H1 (cell line): ENCODE data around the gene SCN11A. TPM values are rescaled to one million over a fixed set of nuclear protein-coding genes. Genes with fewer than 3 reads are reported as not detected.

ENCODE experiments used
- CTCF ChIA-PET: fragments of 300-600 bp; sonication (Branson Sonifier 250); formaldehyde crosslinking; loops from one replicate; lab custom pipeline; 2021; ENCODE audit not compliant: partially characterized antibody; lab: Charles Lee
- POLR2A ChIA-PET: fragments of 300-600 bp; sonication (Branson Sonifier 250); formaldehyde crosslinking; loops from one replicate; lab custom pipeline; 2021; ENCODE audit warnings: inconsistent platforms; ENCODE audit not compliant: partially characterized antibody; lab: Charles Lee
- DNase-seq, 2 experiments: peaks; one replicate each; pipeline versions ENCODE4 v3.0.0 to v3.0.0-alpha.2; 2010 to 2022; ENCODE audit warnings: low spot score in 2 of 2, low read depth in 1 of 2, mixed read lengths in 1 of 2
- FAIRE-seq: peaks from 2 replicates; lab custom pipeline; 2011; peaks lifted over from hg19 to GRCh38; lab: Jason Lieb, UNC
- H2AFZ ChIP-seq: 2 replicates; pipeline ENCODE4 v1.8.1; 2012; ENCODE audit warnings: low read length, inconsistent platforms
- H2AK5ac ChIP-seq: 2 replicates; pipeline ENCODE4 v1.6.1; 2013; ENCODE audit warnings: low read depth, low read length
- H2BK120ac ChIP-seq: replicated peaks from 2 replicates; pipeline ENCODE3; 2013; ENCODE audit warnings: low read depth, low read length, inconsistent platforms
- H2BK12ac ChIP-seq: 2 replicates; pipeline ENCODE4 v1.6.1; 2013; ENCODE audit warnings: low read depth, low read length
- H2BK15ac ChIP-seq: 2 replicates; pipeline ENCODE4 v1.6.1; 2013; ENCODE audit warnings: low read length
- H2BK20ac ChIP-seq: 2 replicates; pipeline ENCODE4 v1.6.1; 2013; ENCODE audit warnings: low read length
- H2BK5ac ChIP-seq: 2 replicates; pipeline ENCODE4 v1.6.1; 2013; ENCODE audit warnings: low read depth, low read length
- H3K14ac ChIP-seq: 2 replicates; pipeline ENCODE4 v1.6.1; 2013; ENCODE audit warnings: inconsistent platforms; ENCODE audit not compliant: insufficient read length
- H3K18ac ChIP-seq: 2 replicates; pipeline ENCODE4 v1.6.1; 2013; ENCODE audit warnings: low read length; ENCODE audit errors: extremely low read depth
- H3K23ac ChIP-seq: 2 replicates; pipeline ENCODE4 v1.6.1; 2013; ENCODE audit warnings: inconsistent platforms; ENCODE audit not compliant: insufficient read length
- H3K23me2 ChIP-seq: 2 replicates; pipeline ENCODE4 v1.6.1; 2013; ENCODE audit warnings: low read depth, low read length
- H3K27ac ChIP-seq: 2 replicates; pipeline ENCODE4 v1.6.1; 2011; ENCODE audit warnings: low read depth, low read length, inconsistent platforms
- H3K27me3 ChIP-seq, 4 experiments: replicated peaks in 1 of 4; 1 replicate in 1 of 4; 2 replicates in 3 of 4; pipeline versions ENCODE4 v1.6.1 to v1.8.1; 2011 to 2013; ENCODE audit warnings: low read length in 3 of 4, mild to moderate bottlenecking in 3 of 4, inconsistent platforms in 2 of 4, mixed read lengths in 2 of 4, moderate library complexity in 1 of 4; ENCODE audit not compliant: control insufficient read depth in 3 of 4, insufficient read depth in 3 of 4; ENCODE audit errors: extremely low read depth in 1 of 4
- H3K36me3 ChIP-seq, 4 experiments: 2 replicates each; pipeline versions ENCODE4 v1.6.1 to v1.8.1; 2011 to 2013; ENCODE audit warnings: mild to moderate bottlenecking in 4 of 4, low read length in 3 of 4, moderate library complexity in 2 of 4, control low read depth in 1 of 4, inconsistent platforms in 1 of 4; ENCODE audit not compliant: insufficient read depth in 4 of 4, control insufficient read depth in 2 of 4
- H3K4ac ChIP-seq: replicated peaks from 2 replicates; pipeline ENCODE3; 2013; ENCODE audit warnings: low read length, low read depth, mixed read lengths, inconsistent platforms; ENCODE audit not compliant: insufficient read length
- H3K4me1 ChIP-seq, 4 experiments: replicated peaks in 1 of 4; 1 replicate in 1 of 4; 2 replicates in 3 of 4; pipeline versions ENCODE4 v1.6.1 to v1.8.1; 2011 to 2013; ENCODE audit warnings: low read length in 3 of 4, inconsistent platforms in 2 of 4, mixed read lengths in 1 of 4; ENCODE audit not compliant: insufficient read depth in 4 of 4, control insufficient read depth in 3 of 4
- H3K4me2 ChIP-seq, 2 experiments: 2 replicates each; pipeline versions ENCODE4 v1.6.1 to v1.8.1; 2011 to 2013; ENCODE audit warnings: low read depth in 2 of 2, low read length in 2 of 2, control low read depth in 1 of 2, inconsistent platforms in 1 of 2, mild to moderate bottlenecking in 1 of 2; ENCODE audit not compliant: insufficient read depth in 1 of 2
- H3K4me3 ChIP-seq, 4 experiments: fragments of 200-600, 300-600 bp in 1 of 4; sonication (generic), shearing (Covaris generic), sonication (Bioruptor Twin) in 1 of 4; 2 replicates each; pipeline versions ENCODE4 v1.5.1 to v1.8.1; 2011 to 2016; ENCODE audit warnings: low read length in 4 of 4, low read depth in 3 of 4, control low read depth in 2 of 4, inconsistent platforms in 2 of 4, mild to moderate bottlenecking in 2 of 4, mixed read lengths in 1 of 4, moderate library complexity in 1 of 4; ENCODE audit not compliant: insufficient read depth in 2 of 4; ENCODE audit errors: extremely low read depth in 1 of 4
- H3K56ac ChIP-seq: replicated peaks from 2 replicates; pipeline ENCODE3; 2013; ENCODE audit warnings: low read depth, mild to moderate bottlenecking, mixed read lengths, low read length, inconsistent platforms; ENCODE audit not compliant: insufficient read length
- H3K79me1 ChIP-seq: 2 replicates; pipeline ENCODE4 v1.6.1; 2013; ENCODE audit warnings: low read depth, low read length, control low read depth
- H3K79me2 ChIP-seq, 2 experiments: 2 replicates each; pipeline versions ENCODE4 v1.6.1 to v1.8.1; 2012 to 2013; ENCODE audit warnings: low read length in 2 of 2, mild to moderate bottlenecking in 2 of 2, inconsistent platforms in 1 of 2; ENCODE audit not compliant: insufficient read depth in 2 of 2, control insufficient read depth in 1 of 2
- H3K9ac ChIP-seq, 4 experiments: replicated peaks in 1 of 4; 1 replicate in 1 of 4; 2 replicates in 3 of 4; pipeline versions ENCODE4 v1.6.1 to v1.8.1; 2011 to 2013; ENCODE audit warnings: low read depth in 3 of 4, low read length in 3 of 4, control low read depth in 2 of 4, mild to moderate bottlenecking in 2 of 4, moderate library complexity in 2 of 4, inconsistent platforms in 1 of 4; ENCODE audit errors: extremely low read depth in 1 of 4
- H3K9me3 ChIP-seq, 2 experiments: 2 replicates each; pipeline versions ENCODE4 v1.6.1 to v1.8.1; 2012 to 2013; ENCODE audit warnings: mild to moderate bottlenecking in 2 of 2, moderate library complexity in 2 of 2, control low read depth in 1 of 2, inconsistent platforms in 1 of 2, low read depth in 1 of 2, low read length in 1 of 2, mixed read lengths in 1 of 2; ENCODE audit not compliant: insufficient read depth in 2 of 2
- H4K20me1 ChIP-seq, 2 experiments: replicated peaks in 1 of 2; 2 replicates each; pipeline versions ENCODE3 to v1.8.1; 2011 to 2013; ENCODE audit warnings: inconsistent platforms in 2 of 2, low read length in 2 of 2, mild to moderate bottlenecking in 1 of 2; ENCODE audit not compliant: insufficient read depth in 2 of 2, control insufficient read depth in 1 of 2
- H4K5ac ChIP-seq: 2 replicates; pipeline ENCODE4 v1.6.1; 2013; ENCODE audit warnings: low read length, low read depth, mixed read lengths, inconsistent platforms; ENCODE audit not compliant: insufficient read length
- H4K8ac ChIP-seq: 2 replicates; pipeline ENCODE4 v1.8.0; 2013; ENCODE audit warnings: mild to moderate bottlenecking, moderate library complexity, low read length, inconsistent platforms; ENCODE audit not compliant: insufficient read depth; ENCODE audit errors: extremely low read depth
- H4K91ac ChIP-seq: replicated peaks from 2 replicates; pipeline ENCODE3; 2013; ENCODE audit warnings: low read length, mixed read lengths, inconsistent platforms; ENCODE audit not compliant: insufficient read length
- BACH1 ChIP-seq: IDR thresholded peaks from 2 replicates; pipeline ENCODE4 v1.6.1; 2012; ENCODE audit warnings: low read length, improper control_type of control experiment
- BCL11A ChIP-seq, 2 experiments: IDR thresholded peaks; one replicate each; pipeline ENCODE4 v1.6.1; 2011; ENCODE audit warnings: low read depth in 2 of 2, low read length in 2 of 2, mild to moderate bottlenecking in 2 of 2
- CEBPB ChIP-seq: IDR thresholded peaks from 2 replicates; pipeline ENCODE4 v1.6.1; 2012; ENCODE audit warnings: low read depth, low read length
- CHD1 ChIP-seq: IDR thresholded peaks from 2 replicates; pipeline ENCODE4 v1.6.1; 2012; ENCODE audit warnings: low read depth, low read length, improper control_type of control experiment
- CREB1 ChIP-seq: IDR thresholded peaks from 2 replicates; pipeline ENCODE4 v1.6.1; 2012; ENCODE audit warnings: inconsistent platforms
- HDAC2 ChIP-seq, 2 experiments: fragments of 300-600 bp in 1 of 2; sonication (generic) in 1 of 2; IDR thresholded peaks; 2 replicates each; pipeline ENCODE4 v1.6.1; 2011 to 2012; ENCODE audit warnings: low read depth in 2 of 2, low read length in 2 of 2, mild to moderate bottlenecking in 2 of 2, moderate library complexity in 2 of 2, borderline replicate concordance in 1 of 2, inconsistent platforms in 1 of 2
- HDAC6 ChIP-seq: IDR thresholded peaks from one replicate; pipeline ENCODE4 v1.7.1; 2012; ENCODE audit warnings: low read depth, mild to moderate bottlenecking, inconsistent platforms, low read length, moderate library complexity
- KDM5A ChIP-seq: fragments of 200-600 bp; IDR thresholded peaks from 2 replicates; pipeline ENCODE4 v1.7.1; 2012; ENCODE audit warnings: mild to moderate bottlenecking, low read length, inconsistent platforms, mixed read lengths
- MAFK ChIP-seq: IDR thresholded peaks from 2 replicates; pipeline ENCODE4 v1.6.1; 2012; ENCODE audit warnings: low read depth, mild to moderate bottlenecking, improper control_type of control experiment, low read length
- NRF1 ChIP-seq: IDR thresholded peaks from 2 replicates; pipeline ENCODE4 v1.6.1; 2011; ENCODE audit warnings: mild to moderate bottlenecking, low read depth, low read length, improper control_type of control experiment
- POLR2A ChIP-seq, 2 experiments: IDR thresholded peaks; 1 replicate in 1 of 2; 2 replicates in 1 of 2; pipeline ENCODE4 v1.6.1; 2011; ENCODE audit warnings: low read depth in 2 of 2, low read length in 2 of 2, mild to moderate bottlenecking in 2 of 2; ENCODE audit errors: control extremely low read depth in 1 of 2
- SP4 ChIP-seq: IDR thresholded peaks from 2 replicates; pipeline ENCODE4 v1.6.1; 2012; ENCODE audit warnings: low read length, inconsistent platforms
- SUZ12 ChIP-seq: fragments of 200-600 bp; sonication (generic); IDR thresholded peaks from 2 replicates; pipeline ENCODE4 v1.6.1; 2012; ENCODE audit warnings: mild to moderate bottlenecking, inconsistent platforms, low read length, moderate library complexity, mixed read lengths
- TAF7 ChIP-seq: optimal IDR thresholded peaks from 2 replicates; pipeline ENCODE3; 2011; ENCODE audit warnings: low read depth, mild to moderate bottlenecking, inconsistent platforms, low read length, moderate library complexity, borderline replicate concordance
- USF2 ChIP-seq: IDR thresholded peaks from 2 replicates; pipeline ENCODE4 v1.6.1; 2011; ENCODE audit warnings: low read length, improper control_type of control experiment
- WGBS, 2 experiments: shearing (Covaris generic) in 1 of 2; methylation state at CpG; one replicate each; pipeline versions ENCODE4 v1.1.6 to v1.1.7; 2013 to 2015; ENCODE audit warnings: low lambda C conversion rate in 2 of 2, mixed read lengths in 2 of 2, inconsistent platforms in 1 of 2, low coverage in 1 of 2, missing lambda C conversion rate in 1 of 2; ENCODE audit not compliant: insufficient replicate concordance in 2 of 2, insufficient coverage in 1 of 2, insufficient read length in 1 of 2; ENCODE audit errors: extremely low coverage in 1 of 2, missing lambda C conversion rate in 1 of 2; 5-methylcytosine and 5-hydroxymethylcytosine counted together
- polyA plus RNA-seq, 7 experiments: library from polyadenylated mRNA; depleted of rRNA in 3 of 7; stranded (reverse) in 5 of 7; unstranded in 2 of 7; fragments of >200 nt in 5 of 7; fragments of 200-250 nt in 2 of 7; gene quantifications; 1 replicate in 5 of 7; 2 replicates in 1 of 7; 4 replicates in 1 of 7; pipeline versions ENCODE4 v1.2.1 to v1.2.3, GENCODE V29; 2011 to 2013; ENCODE audit warnings: missing spikeins in 2 of 7, mixed read lengths in 2 of 7
- total RNA-seq: library from RNA; stranded (reverse); fragmentation: NEBNext Ultra II Directional; extraction: Animal tissue kit (Norgen Biotek cat#: 25700); gene quantifications from 2 replicates; pipeline ENCODE4 v1.2.1, GENCODE V29; 2021

Gene SCN11A
- total and polyA plus RNA-seq, 2 of the 8 experiments (the other 6 are each of a cell fraction or from before 2014, with no cell fraction given), result 0.11 to 0.21 TPM

GRCh38 chr3:39056151-39056550 is 4.4 kb upstream of the SCN11A start:
- H3K36me3 ChIP-seq, result no peaks in the 10 kb centered on the region
- H3K56ac ChIP-seq, result no peak overlapping the region
- no peak overlapping the region for H3K9ac ChIP-seq
- H3K23ac ChIP-seq, result no peak overlapping the region
- 89% methylated on average over 3 of the region's 3 CpGs; no CpG with 5 or more reads in 1 of the 2 experiments for WGBS, 2 experiments
- no peak overlapping the region for H3K18ac ChIP-seq
- H2BK12ac ChIP-seq, result no peak overlapping the region
- H4K20me1 ChIP-seq, result peaks cover 0 to 2% of the 10 kb centered on the region in 2 experiments
- ChIA-PET CTCF (interaction anchor here (1.1 kb wide), 1 partner anchor 9 kb away, joined by 3 read pairs; no protein-coding TSS in a partner anchor), POLR2A (no interaction called here)
- no peak overlapping the region for H2AK5ac ChIP-seq
- no peak overlapping the region for H3K27ac ChIP-seq
- H3K23me2 ChIP-seq, result peaks cover 6% of the 10 kb centered on the region; the same call in 1 of the 2 replicates
- no peak for FAIRE-seq
- no peak overlapping the region for H2BK120ac ChIP-seq
- H3K14ac ChIP-seq, result no peak overlapping the region
- peaks cover 0 to 6% (median 1%) of the 10 kb centered on the region in 4 experiments; a peak in 2 of 7 replicates for H3K4me1 ChIP-seq
- H2BK15ac ChIP-seq, result no peak overlapping the region
- no peak overlapping the region for H4K5ac ChIP-seq
- H2BK20ac ChIP-seq, result no peak overlapping the region
- H3K9me3 ChIP-seq, result no peaks in the 10 kb centered on the region
- H3K79me2 ChIP-seq, result peaks cover 3 to 80% of the 10 kb centered on the region in 2 experiments
- peaks cover 5% of the 10 kb centered on the region for H3K79me1 ChIP-seq
- H2AFZ ChIP-seq, result no peak overlapping the region
- no peak overlapping the region for H3K4me2 ChIP-seq
- H2BK5ac ChIP-seq, result no peak overlapping the region
- no peak overlapping the region for H3K4ac ChIP-seq
- no peaks in the 10 kb centered on the region for H3K27me3 ChIP-seq
- no peak overlapping the region for H4K8ac ChIP-seq
- TF ChIP-seq CHD1 (no peak), HDAC6 (no peak), BCL11A (IDR thresholded peaks at IDR 0.05; ENCODE audit: low read depth in 2 of 2, low read length in 2 of 2) (no peak), USF2 (no peak), SUZ12 (no peak), BACH1 (no peak), POLR2A (IDR thresholded peaks at IDR 0.05; ENCODE audit: control extremely low read depth in 1 of 2, low read depth in 2 of 2, low read length in 2 of 2) (no peak), KDM5A (no peak), TAF7 (no peak), CREB1 (no peak), CEBPB (no peak), MAFK (no peak), SP4 (no peak), NRF1 (no peak), HDAC2 (IDR thresholded peaks at IDR 0.05; ENCODE audit: borderline replicate concordance in 1 of 2, low read depth in 2 of 2, low read length in 2 of 2) (no peak)
- TF ChIP-seq, all 59 proteins: peak for 0
- no peak for DNase-seq
- Histone ChIP-seq H4K91ac (no peak overlapping the region), H3K4me3 (no peak overlapping the region)
